Trophoblast cell (in vitro differentiated cells and primary cell): ENCODE results near the gene CLEC16A.

Source experiments
- DNase-seq, 2 donors: peaks; one replicate each; pipeline ENCODE4 v3.0.0-alpha.2; 2016
- H2AFZ ChIP-seq: 2 replicates; pipeline ENCODE4 v1.6.1; 2013; ENCODE audit warnings: low read length, moderate library complexity, mild to moderate bottlenecking; ENCODE audit not compliant: insufficient read depth, poor library complexity
- H2AK5ac ChIP-seq: 2 replicates; pipeline ENCODE4 v1.6.1; 2013; ENCODE audit warnings: mild to moderate bottlenecking, low read length
- H2BK120ac ChIP-seq: 2 replicates; pipeline ENCODE4 v1.6.1; 2013; ENCODE audit warnings: low read length, mild to moderate bottlenecking, moderate library complexity; ENCODE audit not compliant: insufficient read depth, poor library complexity
- H2BK12ac ChIP-seq: 2 replicates; pipeline ENCODE4 v1.6.1; 2013; ENCODE audit warnings: mild to moderate bottlenecking, low read length, moderate library complexity
- H2BK5ac ChIP-seq: 2 replicates; pipeline ENCODE4 v1.6.1; 2013; ENCODE audit warnings: low read length, low read depth, moderate library complexity, mild to moderate bottlenecking; ENCODE audit not compliant: poor library complexity
- H3K14ac ChIP-seq: 2 replicates; pipeline ENCODE4 v1.6.1; 2013; ENCODE audit warnings: mild to moderate bottlenecking, low read length
- H3K18ac ChIP-seq: 2 replicates; pipeline ENCODE4 v1.6.1; 2013; ENCODE audit warnings: mild to moderate bottlenecking, low read length
- H3K23ac ChIP-seq: 2 replicates; pipeline ENCODE4 v1.6.1; 2013; ENCODE audit warnings: low read length
- H3K27ac ChIP-seq: 2 replicates; pipeline ENCODE4 v1.5.1; 2013; ENCODE audit warnings: low read depth, mild to moderate bottlenecking, inconsistent platforms, low read length, moderate library complexity
- H3K27me3 ChIP-seq: 2 replicates; pipeline ENCODE4 v1.6.1; 2013; ENCODE audit warnings: inconsistent platforms, mild to moderate bottlenecking, low read length, moderate library complexity; ENCODE audit not compliant: insufficient read depth
- H3K36me3 ChIP-seq, 2 experiments: 1 replicate in 1 of 2; 2 replicates in 1 of 2; pipeline ENCODE4 v1.6.1; 2013; ENCODE audit warnings: low read length in 2 of 2, mild to moderate bottlenecking in 2 of 2, moderate library complexity in 1 of 2; ENCODE audit not compliant: insufficient read depth in 2 of 2, control insufficient read depth in 1 of 2
- H3K4ac ChIP-seq: 2 replicates; pipeline ENCODE4 v1.6.1; 2013; ENCODE audit warnings: low read depth, mild to moderate bottlenecking, low read length, moderate library complexity
- H3K4me1 ChIP-seq, 2 experiments: 1 replicate in 1 of 2; 2 replicates in 1 of 2; pipeline ENCODE4 v1.6.1; 2013; ENCODE audit warnings: low read length in 2 of 2, mild to moderate bottlenecking in 2 of 2, moderate library complexity in 1 of 2; ENCODE audit not compliant: insufficient read depth in 2 of 2, control insufficient read depth in 1 of 2
- H3K4me2 ChIP-seq: 2 replicates; pipeline ENCODE4 v1.6.1; 2013; ENCODE audit warnings: inconsistent platforms, mild to moderate bottlenecking, low read length, moderate library complexity
- H3K4me3 ChIP-seq: 2 replicates; pipeline ENCODE4 v1.5.1; 2013; ENCODE audit warnings: mild to moderate bottlenecking, low read depth, low read length, inconsistent platforms
- H3K79me1 ChIP-seq: one replicate; pipeline ENCODE4 v1.6.1; 2013; ENCODE audit warnings: low read length
- H3K79me2 ChIP-seq: 2 replicates; pipeline ENCODE4 v1.6.1; 2013; ENCODE audit warnings: low read length, mild to moderate bottlenecking; ENCODE audit not compliant: control insufficient read depth, insufficient read depth, poor library complexity
- H3K9ac ChIP-seq: 2 replicates; pipeline ENCODE4 v1.6.1; 2013; ENCODE audit warnings: mild to moderate bottlenecking, low read length
- H3K9me3 ChIP-seq: 2 replicates; pipeline ENCODE4 v1.6.1; 2013; ENCODE audit warnings: low read depth, mild to moderate bottlenecking, control low read depth, inconsistent platforms, low read length; ENCODE audit not compliant: insufficient read depth
- H4K12ac ChIP-seq: 2 replicates; pipeline ENCODE4 v1.6.1; 2013; ENCODE audit warnings: low read depth, mild to moderate bottlenecking, low read length, moderate library complexity
- H4K8ac ChIP-seq: 2 replicates; pipeline ENCODE4 v1.6.1; 2013; ENCODE audit warnings: low read depth, mild to moderate bottlenecking, low read length, moderate library complexity
- H4K91ac ChIP-seq: one replicate; pipeline ENCODE4 v1.6.1; 2013; ENCODE audit warnings: low read depth, mild to moderate bottlenecking, low read length, moderate library complexity
- WGBS: extraction: QIAGEN DNeasy Blood & Tissue Kit; methylation state at CpG from one replicate; pipeline ENCODE4 v1.1.7; 2013; ENCODE audit warnings: missing lambda C conversion rate; ENCODE audit not compliant: insufficient read length, insufficient coverage; ENCODE audit errors: extremely low coverage; 5-methylcytosine and 5-hydroxymethylcytosine counted together

CLEC16A gene

GRCh38 chr16:11094075-11094856, 149.9 kb downstream of the CLEC16A start:
- DNase-seq, result peak; percentile 20 to 24
- WGBS, result no CpG with 5 or more reads among the region's 8 CpGs

GRCh38 chr16:11094857-11095565, 150.6 kb downstream of the CLEC16A start:
- peak overlapping the region; percentile 34 for H2BK12ac ChIP-seq
- H2BK5ac ChIP-seq, result no peak overlapping the region
- no peaks in the 10 kb centered on the region for H3K9me3 ChIP-seq
- H3K14ac ChIP-seq, result no peak overlapping the region
- H3K4ac ChIP-seq, result no peak overlapping the region
- H3K4me2 ChIP-seq, result no peak overlapping the region
- no peak overlapping the region for H2AK5ac ChIP-seq
- H4K12ac ChIP-seq, result no peak overlapping the region
- no peaks in the 10 kb centered on the region for H3K79me2 ChIP-seq
- no peak overlapping the region for H4K91ac ChIP-seq
- peaks cover 13 to 17% of the 10 kb centered on the region in 2 experiments for H3K4me1 ChIP-seq
- DNase-seq, result no peak
- no peak overlapping the region for H3K23ac ChIP-seq
- H3K79me1 ChIP-seq, result peaks cover 8% of the 10 kb centered on the region
- WGBS, result no CpG with 5 or more reads among the region's 10 CpGs
- no peak overlapping the region for H3K4me3 ChIP-seq
- H2BK120ac ChIP-seq, result no peak overlapping the region
- H4K8ac ChIP-seq, result no peak overlapping the region
- H3K18ac ChIP-seq, result no peak overlapping the region
- H2AFZ ChIP-seq, result no peak overlapping the region
- H3K27me3 ChIP-seq, result no peaks in the 10 kb centered on the region
- H3K27ac ChIP-seq, result no peak overlapping the region
- no peak overlapping the region for H3K9ac ChIP-seq
- H3K36me3 ChIP-seq, result peaks cover 2 to 5% of the 10 kb centered on the region in 2 experiments

More at GRCh38 chr16:11094075-11094856, 149.9 kb downstream of the CLEC16A start:
- Histone ChIP-seq H4K8ac (no peak overlapping the region), H2AK5ac (no peak overlapping the region), H3K4me2 (no peak overlapping the region), H4K12ac (no peak overlapping the region), H3K18ac (no peak overlapping the region), H2BK12ac (no peak overlapping the region), H3K79me1 (peaks cover 8% of the 10 kb centered on the region), H2BK5ac (no peak overlapping the region), H3K23ac (no peak overlapping the region), H3K14ac (no peak overlapping the region), H3K27ac (no peak overlapping the region), H3K27me3 (no peaks in the 10 kb centered on the region), H2BK120ac (no peak overlapping the region), H3K4me1 (peaks cover 9 to 13% of the 10 kb centered on the region in 2 experiments), H3K9me3 (no peaks in the 10 kb centered on the region), H3K9ac (no peak overlapping the region), H4K91ac (no peak overlapping the region), H2AFZ (no peak overlapping the region), H3K36me3 (peaks cover 2 to 5% of the 10 kb centered on the region in 2 experiments), H3K4ac (no peak overlapping the region), H3K4me3 (no peak overlapping the region), H3K79me2 (no peaks in the 10 kb centered on the region)

- no peak overlapping the region for H4K12ac ChIP-seq
- no peak overlapping the region for H3K4me3 ChIP-seq
- no peak overlapping the region for H2BK5ac ChIP-seq
- H3K79me2 ChIP-seq, result no peaks in the 10 kb centered on the region
- peaks cover 2 to 5% of the 10 kb centered on the region in 2 experiments for H3K36me3 ChIP-seq
- no peak overlapping the region for H3K4ac ChIP-seq
- peaks cover 8% of the 10 kb centered on the region for H3K79me1 ChIP-seq
- no peak overlapping the region for H2BK12ac ChIP-seq
- no peak overlapping the region for H3K27ac ChIP-seq
- no peak overlapping the region for H3K4me2 ChIP-seq
- DNase-seq, result no peak
- no peak overlapping the region for H3K18ac ChIP-seq
- H2BK120ac ChIP-seq, result no peak overlapping the region
- H3K9me3 ChIP-seq, result no peaks in the 10 kb centered on the region
- WGBS, result no CpG with 5 or more reads among the region's 4 CpGs
- no peak overlapping the region for H4K8ac ChIP-seq
- peaks cover 18 to 22% of the 10 kb centered on the region in 2 experiments for H3K4me1 ChIP-seq
- no peak overlapping the region for H3K9ac ChIP-seq
- H2AFZ ChIP-seq, result no peak overlapping the region
- H3K23ac ChIP-seq, result no peak overlapping the region
- H4K91ac ChIP-seq, result no peak overlapping the region
- no peak overlapping the region for H3K14ac ChIP-seq
- no peaks in the 10 kb centered on the region for H3K27me3 ChIP-seq
- H2AK5ac ChIP-seq, result no peak overlapping the region
Measured at GRCh38 chr16:11095935-11096334, 151.6 kb downstream of the CLEC16A start.

GRCh38 chr16:11097094-11097786, 152.9 kb downstream of the CLEC16A start:
- no peak overlapping the region for H3K9ac ChIP-seq
- H3K79me1 ChIP-seq, result peaks cover 8% of the 10 kb centered on the region

More at GRCh38 chr16:11097094-11097786, 152.9 kb downstream of the CLEC16A start:
- DNase-seq, result no peak
- Histone ChIP-seq H2BK120ac (no peak overlapping the region), H3K18ac (no peak overlapping the region), H2AFZ (no peak overlapping the region), H3K79me2 (no peaks in the 10 kb centered on the region), H3K36me3 (peaks cover 0 to 2% of the 10 kb centered on the region in 2 experiments), H3K14ac (no peak overlapping the region), H4K12ac (no peak overlapping the region), H2BK5ac (no peak overlapping the region), H3K23ac (no peak overlapping the region), H2AK5ac (no peak overlapping the region), H3K4me3 (no peak overlapping the region), H4K8ac (no peak overlapping the region), H3K27ac (no peak overlapping the region), H3K4ac (no peak overlapping the region), H4K91ac (no peak overlapping the region), H3K4me2 (no peak overlapping the region), H3K27me3 (no peaks in the 10 kb centered on the region), H2BK12ac (no peak overlapping the region), H3K4me1 (peaks cover 18 to 22% of the 10 kb centered on the region in 2 experiments), H3K9me3 (no peaks in the 10 kb centered on the region)
- WGBS, result no CpG with 5 or more reads among the region's 8 CpGs
